ENCODE measurements around the gene PPM1H. TPM values are rescaled to one million over a fixed set of nuclear protein-coding genes. Genes with fewer than 3 reads are reported as not detected.
"Not testable (repeated sequence)": the region's sequence is repeated elsewhere in the genome, so short reads cannot be mapped to it uniquely, and the experiment has no call there.

The PPM1H gene
- total RNA-seq, 1 donor from 2014 or later, result 4.0 TPM

- intact Hi-C loops (cut with DNase I), result no loop called here
- no peak for DNase-seq (ENCODE audit: low spot score)
These were observed 176.7 kb downstream of the PPM1H start for GRCh38 chr12:62758216-62758615.

GRCh38 chr12:62757048-62757447 lies 177.9 kb downstream of the PPM1H start:
- no peak for DNase-seq (ENCODE audit: low spot score)
- intact Hi-C loops (cut with DNase I), result no loop called here

- DNase-seq (ENCODE audit: low spot score), result no peak
These were observed 180.2 kb downstream of the PPM1H start for GRCh38 chr12:62754706-62755105.

GRCh38 chr12:62751810-62752155 lies 183.2 kb downstream of the PPM1H start:
- no peak for DNase-seq (ENCODE audit: low spot score)
- intact Hi-C loops (cut with DNase I), result no loop called here

More at GRCh38 chr12:62754706-62755105, 180.2 kb downstream of the PPM1H start:
- intact Hi-C loops (cut with DNase I), result no loop called here

- DNase-seq (ENCODE audit: low spot score), result no peak
- intact Hi-C loops (cut with DNase I), result no loop called here
These were observed 183.8 kb downstream of the PPM1H start for GRCh38 chr12:62750941-62751809.

- DNase-seq (ENCODE audit: low spot score), result no peak
- intact Hi-C loops (cut with DNase I), result no loop called here
These were observed 185.4 kb downstream of the PPM1H start for GRCh38 chr12:62749586-62749985.

GRCh38 chr12:62748941-62749468 lies 185.9 kb downstream of the PPM1H start:
- intact Hi-C loops (cut with DNase I), result no loop called here

GRCh38 chr12:62744551-62744950 lies 190.4 kb downstream of the PPM1H start:
- intact Hi-C loops (cut with DNase I), result no loop called here
- DNase-seq (ENCODE audit: low spot score), result no peak

More at GRCh38 chr12:62748941-62749468, 185.9 kb downstream of the PPM1H start:
- DNase-seq (ENCODE audit: low spot score), result no peak

GRCh38 chr12:62739266-62740015 lies 195.5 kb downstream of the PPM1H start:
- intact Hi-C loops (cut with DNase I), result no loop called here
- DNase-seq (ENCODE audit: low spot score), result no peak

GRCh38 chr12:62738616-62739015 lies 196.3 kb downstream of the PPM1H start:
- DNase-seq (ENCODE audit: low spot score), result no peak
- intact Hi-C loops (cut with DNase I), result no loop called here

GRCh38 chr12:62738105-62738504 lies 196.8 kb downstream of the PPM1H start:
- intact Hi-C loops (cut with DNase I), result no loop called here
- no peak for DNase-seq (ENCODE audit: low spot score)

GRCh38 chr12:62737615-62738014 lies 197.3 kb downstream of the PPM1H start:
- DNase-seq (ENCODE audit: low spot score), result no peak
- intact Hi-C loops (cut with DNase I), result no loop called here

GRCh38 chr12:62737188-62737587 lies 197.8 kb downstream of the PPM1H start:
- DNase-seq (ENCODE audit: low spot score), result no peak
- intact Hi-C loops (cut with DNase I), result no loop called here

- intact Hi-C loops (cut with DNase I), result no loop called here
These were observed 198.4 kb downstream of the PPM1H start for GRCh38 chr12:62736596-62736995.

GRCh38 chr12:62732861-62733427 lies 202.0 kb downstream of the PPM1H start:
- no peak for DNase-seq (ENCODE audit: low spot score)
- intact Hi-C loops (cut with DNase I), result no loop called here

More at GRCh38 chr12:62736596-62736995, 198.4 kb downstream of the PPM1H start:
- no peak for DNase-seq (ENCODE audit: low spot score)

- intact Hi-C loops (cut with DNase I), result no loop called here
- DNase-seq (ENCODE audit: low spot score), result no peak
These were observed 203.7 kb downstream of the PPM1H start for GRCh38 chr12:62731055-62731820.

GRCh38 chr12:62730649-62731048 lies 204.3 kb downstream of the PPM1H start:
- no peak for DNase-seq (ENCODE audit: low spot score)
- intact Hi-C loops (cut with DNase I), result no loop called here

- DNase-seq (ENCODE audit: low spot score); intact Hi-C loops (cut with DNase I): not testable (repeated sequence)
These were observed 205.1 kb downstream of the PPM1H start for GRCh38 chr12:62729579-62730544.

Data from cardiac septum (tissue), 1 donor.